GM19240 (cell line): Measurements from ENCODE around the gene DOK5.

Source experiments
- DNase-seq: peaks from one replicate; pipeline ENCODE4 v3.0.0; 2011; ENCODE audit warnings: low spot score; ENCODE audit not compliant: insufficient read length

Gene DOK5

GRCh38 chr20:54512694-54513093 lies 37.3 kb downstream of the DOK5 start:
- DNase-seq, result no peak

- DNase-seq, result no peak
Measured at GRCh38 chr20:54514028-54514607, 38.7 kb downstream of the DOK5 start.

DNA sequence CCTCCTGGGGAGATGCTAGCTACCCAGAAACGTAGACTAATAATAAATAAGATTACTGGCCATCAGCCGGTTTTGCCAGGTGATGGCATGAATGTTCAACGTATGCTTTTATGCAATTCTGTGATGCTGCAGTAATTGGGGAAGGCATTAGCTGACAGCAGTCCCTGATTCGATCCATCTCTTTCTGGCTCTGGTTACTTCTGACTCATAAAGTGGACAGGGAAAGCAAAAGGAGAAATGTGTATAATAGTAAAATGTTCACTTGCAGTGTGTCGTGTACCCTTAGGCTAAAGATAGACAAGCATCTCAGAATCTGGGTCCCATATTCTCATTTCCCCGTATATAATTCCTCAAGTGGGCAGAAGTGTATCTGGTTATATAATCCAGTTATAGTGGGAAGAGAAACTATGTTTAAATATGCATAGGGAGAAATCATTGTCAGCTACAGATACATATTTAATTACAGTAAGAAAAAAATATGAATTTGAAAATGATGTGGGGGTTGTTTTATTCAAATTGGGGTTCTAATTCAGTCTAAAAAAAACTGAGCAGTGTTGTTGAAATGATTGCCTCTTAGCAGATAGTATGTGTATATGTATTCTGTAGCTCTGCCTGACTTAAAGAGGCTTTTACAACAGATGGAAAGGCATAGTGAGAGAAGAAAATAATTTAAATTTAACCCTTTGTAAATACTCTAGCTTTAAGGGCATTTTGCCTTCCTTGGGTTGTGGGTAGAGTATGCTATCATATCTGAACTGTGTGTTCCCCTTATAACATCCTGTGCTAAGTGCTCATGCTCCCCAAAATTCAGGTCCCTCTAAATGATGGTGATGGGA lies 40.6 kb downstream of the DOK5 start:
- no peak for DNase-seq

DNA sequence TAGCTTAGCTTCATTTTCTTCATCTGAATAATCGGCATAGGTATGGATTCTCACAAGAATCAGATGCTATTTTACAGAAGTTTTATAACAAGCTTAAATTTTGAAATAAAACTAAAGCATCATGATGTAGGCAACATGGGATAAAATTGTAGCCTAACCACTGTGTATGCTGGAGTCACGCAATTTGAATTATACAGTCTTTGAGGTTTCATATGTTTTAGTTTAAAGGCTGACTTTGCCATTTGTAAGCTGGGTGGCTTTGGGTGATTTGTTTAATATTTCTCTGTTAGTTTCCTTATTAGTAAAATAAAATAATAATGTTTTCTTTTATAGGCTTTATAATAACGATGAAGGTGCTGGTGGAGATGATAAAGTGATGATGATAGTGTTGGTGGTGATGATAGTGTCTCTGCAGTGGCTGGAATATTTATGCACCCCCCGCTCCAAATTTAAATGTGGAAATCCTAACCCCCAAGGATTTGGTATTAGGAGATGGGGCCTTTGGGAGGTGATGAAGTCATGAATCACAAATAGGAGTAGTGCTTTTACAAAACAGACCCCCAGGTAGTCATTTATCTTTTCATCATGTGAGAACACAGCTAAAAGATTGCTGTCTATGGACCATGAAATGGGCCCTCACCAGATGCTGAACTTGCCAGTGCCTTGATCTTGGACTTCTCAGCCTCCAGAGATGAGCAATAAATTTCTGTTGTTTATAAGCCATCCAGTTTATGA lies 42.0 kb downstream of the DOK5 start:
- DNase-seq, result no peak

DNA sequence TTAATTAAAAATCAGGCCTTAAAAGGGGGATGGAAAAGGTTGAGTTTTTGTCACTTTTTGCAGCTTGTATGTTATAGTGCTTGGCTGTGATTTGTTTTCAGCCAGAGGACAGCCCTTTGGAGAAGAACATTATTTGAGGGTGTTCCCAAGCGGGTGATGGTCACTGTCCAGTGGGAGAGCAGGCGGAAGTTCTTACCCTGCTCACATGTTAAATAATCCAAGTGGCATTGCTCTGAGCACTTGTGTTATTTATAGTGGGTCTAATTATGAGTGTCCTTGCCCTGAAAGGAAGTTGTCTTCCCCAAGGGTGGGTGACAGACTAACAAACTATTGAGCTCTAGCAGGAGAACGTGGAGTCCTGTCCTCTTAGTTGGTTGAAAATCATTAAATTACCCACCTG lies 49.5 kb downstream of the DOK5 start:
- no peak for DNase-seq

DNA sequence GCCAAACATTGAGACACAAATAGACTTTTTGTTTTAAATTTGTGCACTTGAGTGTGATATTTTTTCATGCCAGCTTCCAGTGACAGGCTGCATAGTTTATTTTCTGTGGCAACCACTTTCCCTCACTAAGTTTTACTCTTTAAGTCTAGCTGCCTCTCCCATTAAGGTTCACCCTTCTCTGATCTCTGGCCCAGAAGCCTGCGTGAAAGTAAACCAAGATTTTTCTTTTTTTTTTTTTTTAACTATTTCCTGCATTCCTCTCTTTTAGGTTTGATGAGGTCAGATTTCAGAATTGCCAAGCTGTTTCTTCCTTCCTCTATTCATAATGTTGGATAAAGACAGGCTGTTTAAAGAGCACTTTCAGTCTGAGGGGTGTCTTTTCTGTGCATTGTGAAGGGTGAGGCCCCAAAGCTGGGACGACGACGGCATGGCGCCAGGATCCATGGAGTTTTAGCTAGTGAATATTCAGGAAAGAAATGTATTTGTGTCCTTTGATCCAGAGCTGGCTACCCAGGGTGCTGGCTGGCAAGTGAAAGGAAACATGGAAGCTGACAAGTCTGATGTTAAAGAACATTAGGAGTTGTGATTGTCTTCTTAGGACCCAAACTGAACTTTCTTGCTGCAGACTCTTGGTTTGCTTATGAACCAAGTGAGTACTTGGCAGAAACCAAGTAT lies 50.7 kb downstream of the DOK5 start:
- no peak for DNase-seq

- DNase-seq, result no peak
Measured at GRCh38 chr20:54526801-54527200, 51.4 kb downstream of the DOK5 start.

DNA sequence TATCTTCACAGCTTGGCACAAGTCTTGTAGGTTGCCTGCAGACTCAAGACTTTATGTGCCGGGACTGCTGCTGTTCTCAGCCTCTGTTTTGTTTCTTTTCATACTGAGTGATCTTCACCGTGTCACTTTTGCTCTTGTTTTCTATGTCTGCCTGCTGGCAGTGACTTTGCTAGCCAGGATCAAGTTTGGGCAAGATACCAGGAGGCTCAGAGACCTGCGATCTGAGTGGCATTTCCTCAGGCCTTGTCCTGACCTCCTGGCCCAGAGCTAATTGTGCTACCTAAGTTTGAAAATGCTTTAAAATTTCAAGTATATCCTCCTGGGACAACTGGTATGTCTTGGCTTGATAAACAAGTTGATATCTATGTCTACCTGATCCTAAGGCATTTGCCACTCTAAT lies 57.2 kb downstream of the DOK5 start:
- DNase-seq, result no peak

GRCh38 chr20:54534101-54534500 lies 58.7 kb downstream of the DOK5 start:
- no peak for DNase-seq

GRCh38 chr20:54535033-54535432 lies 59.6 kb downstream of the DOK5 start:
- no peak for DNase-seq

DNA sequence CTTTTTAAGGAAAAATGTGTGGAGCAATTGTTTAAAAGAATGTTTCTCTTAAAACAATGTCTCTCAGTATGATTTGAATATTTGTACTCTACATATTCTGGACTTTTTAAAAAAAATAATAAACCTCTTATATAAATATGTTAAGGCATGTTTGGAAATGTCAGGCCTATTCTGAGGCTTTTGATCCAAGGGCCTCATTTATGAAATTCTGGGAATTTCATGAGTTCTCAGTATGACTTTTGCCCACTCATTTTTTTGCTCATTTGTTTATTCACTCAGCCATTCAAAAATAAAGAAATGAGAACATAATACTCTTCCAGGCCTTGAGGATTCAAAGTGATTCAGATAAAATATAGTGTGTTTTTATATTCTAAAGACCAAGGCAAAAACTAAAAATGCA lies 60.4 kb downstream of the DOK5 start:
- DNase-seq, result no peak

- no peak for DNase-seq
Measured at GRCh38 chr20:54539521-54540046, 64.2 kb downstream of the DOK5 start.

GRCh38 chr20:54543369-54543768 lies 68.0 kb downstream of the DOK5 start:
- no peak for DNase-seq

GRCh38 chr20:54545676-54546358 lies 70.4 kb downstream of the DOK5 start:
- no peak for DNase-seq

DNA sequence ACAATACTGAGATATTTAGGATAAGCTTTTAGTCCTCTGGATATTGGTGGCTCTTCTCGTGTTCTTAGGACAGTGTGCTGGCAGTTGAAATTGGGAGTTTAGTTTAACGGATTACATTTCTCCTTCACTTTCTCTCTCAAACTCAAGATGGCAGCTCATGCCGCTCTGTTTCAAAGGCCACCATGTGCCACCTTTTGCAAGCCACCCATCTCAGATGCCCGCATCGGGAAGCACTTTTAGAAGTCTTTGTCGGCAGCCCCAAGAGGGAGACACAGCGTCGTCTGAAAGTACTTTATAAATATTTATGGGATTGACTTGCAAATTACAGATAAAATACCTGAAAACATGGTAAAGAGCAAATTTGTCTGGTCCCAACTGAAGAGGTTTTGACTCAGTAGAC lies 73.5 kb downstream of the DOK5 start:
- no peak for DNase-seq

DNA sequence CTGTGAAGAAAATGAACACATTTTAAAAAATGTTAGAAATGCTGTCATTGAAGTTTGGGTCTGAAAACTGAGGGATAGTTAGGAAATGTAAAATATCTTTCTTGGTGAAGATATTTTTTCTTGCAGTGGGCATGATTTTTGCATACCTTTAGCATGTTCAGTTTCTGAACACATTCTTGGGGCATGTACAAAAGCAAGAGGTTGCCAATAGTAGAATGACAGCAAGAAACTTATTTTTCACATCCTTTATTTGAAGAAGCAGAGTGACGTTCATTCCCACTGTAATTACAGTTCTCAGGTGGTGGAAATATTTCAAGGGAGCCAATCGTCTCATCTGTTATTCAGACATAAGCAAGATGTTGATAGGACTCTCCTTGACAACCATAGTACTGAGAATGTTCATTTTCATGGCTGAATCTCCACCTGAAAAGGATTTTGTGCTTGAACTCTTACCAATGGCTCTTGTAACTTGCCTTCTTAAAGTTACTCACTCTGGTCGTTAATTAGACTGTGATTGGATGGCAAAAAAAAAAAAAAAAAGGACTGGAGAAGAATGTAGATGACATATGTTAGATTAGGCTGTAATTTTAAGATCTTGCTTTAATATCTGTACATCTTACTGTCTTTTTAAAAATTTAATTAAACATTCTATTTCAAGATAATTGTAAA lies 74.4 kb downstream of the DOK5 start:
- DNase-seq, result no peak

DNA sequence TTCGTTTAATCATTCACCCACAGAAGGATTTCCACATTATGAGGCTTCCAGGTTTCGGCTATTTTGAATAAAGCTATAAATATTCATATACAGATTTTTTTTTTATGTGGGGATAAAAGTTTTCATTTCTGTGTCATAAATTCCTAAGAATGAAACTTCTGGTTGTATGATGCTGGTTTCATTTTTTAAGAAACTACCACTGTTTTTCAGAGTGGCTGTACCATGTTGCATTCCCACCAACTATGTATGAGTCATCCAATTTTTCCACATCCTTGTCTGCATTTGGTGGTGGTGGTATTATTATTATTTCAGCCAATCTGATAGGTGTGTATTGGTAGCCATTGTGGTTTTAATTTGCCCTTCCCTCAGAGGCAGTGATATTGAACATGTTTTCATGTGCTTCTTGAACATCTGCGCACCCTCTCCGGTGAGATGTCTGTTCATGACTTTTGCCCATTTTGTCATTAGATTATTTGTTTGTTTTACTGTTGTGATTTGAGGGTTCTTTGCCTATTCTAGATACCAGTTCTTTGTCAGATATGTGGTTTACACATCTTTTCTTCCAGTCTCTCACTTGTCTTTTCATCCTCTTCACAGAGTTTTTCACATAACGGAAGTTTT lies 75.5 kb downstream of the DOK5 start:
- DNase-seq, result no peak

DNA sequence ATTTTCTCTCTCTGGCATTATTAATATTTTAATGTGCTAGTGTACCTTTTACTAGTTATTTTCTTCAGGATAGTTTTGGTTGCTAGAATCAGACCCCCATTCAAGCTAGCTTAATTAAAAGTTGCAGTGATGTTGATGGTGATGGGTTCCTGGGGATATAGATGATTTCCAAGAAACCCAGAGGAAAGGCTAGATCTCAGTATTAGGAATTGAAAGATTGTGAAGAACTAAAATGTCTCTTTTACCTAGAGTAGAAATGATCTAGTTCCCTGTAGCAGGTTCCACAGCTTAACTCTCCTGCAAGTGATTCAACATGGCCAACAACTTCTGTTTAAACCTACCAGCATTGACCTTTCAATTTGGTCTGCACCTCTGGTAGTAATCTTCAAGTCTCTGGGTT lies 78.6 kb downstream of the DOK5 start:
- no peak for DNase-seq

DNA sequence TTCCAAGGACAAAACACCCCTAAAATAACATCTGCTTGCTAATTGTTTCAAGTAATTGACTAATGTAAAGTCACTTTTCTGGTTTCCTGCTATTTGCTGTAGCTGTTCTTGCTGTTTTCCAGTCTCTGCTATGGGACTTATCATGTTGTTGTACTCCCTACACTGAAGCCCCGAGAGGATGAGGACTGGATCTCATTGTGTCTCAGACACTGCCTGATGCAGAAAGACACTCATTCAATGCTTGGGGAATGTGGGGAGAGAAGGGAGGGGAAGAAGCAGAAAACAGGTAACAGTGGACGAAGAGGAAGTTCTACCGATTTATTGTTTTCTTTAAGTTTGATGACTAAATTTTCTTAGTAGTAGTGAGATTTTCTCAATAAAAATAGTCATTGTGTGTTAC lies 79.8 kb downstream of the DOK5 start:
- no peak for DNase-seq

DNA sequence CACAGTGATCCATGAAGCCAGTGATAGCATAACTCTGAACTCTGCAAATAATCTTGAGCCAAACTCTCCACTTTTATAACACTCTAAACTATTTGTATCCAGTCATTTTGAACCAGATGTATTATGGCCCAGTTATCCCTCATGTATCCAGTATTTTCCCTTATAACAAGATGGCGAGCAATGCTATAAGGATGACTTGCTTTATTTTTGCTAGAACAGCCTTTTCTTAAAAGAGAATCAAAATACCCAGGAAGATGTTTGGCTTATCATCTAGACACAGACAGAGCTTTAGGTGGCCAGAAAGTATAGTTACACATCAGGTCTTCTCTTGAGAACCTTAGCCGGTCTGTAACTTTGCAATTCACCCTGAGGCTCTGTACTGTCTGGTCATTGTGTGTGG lies 81.0 kb downstream of the DOK5 start:
- no peak for DNase-seq
